Hepatocyte (in vitro differentiated cells): ENCODE measurements around the gene MSMB. TPM values are rescaled to one million over a fixed set of nuclear protein-coding genes. Genes with fewer than 3 reads are reported as not detected.
"Not testable (repeated sequence)": the region's sequence is repeated elsewhere in the genome, so short reads cannot be mapped to it uniquely, and the experiment has no call there.

ENCODE experiments used
- DNase-seq: peaks from one replicate; pipeline ENCODE4 v3.0.0-alpha.2; 2016; ENCODE audit warnings: low spot score
- H2AFZ ChIP-seq: fragments of 200-600 bp; sonication (generic); 2 replicates; pipeline ENCODE4 v1.6.0; 2016; ENCODE audit warnings: antibody characterized with exemption, mild to moderate bottlenecking
- H3K27ac ChIP-seq: fragments of 200-600 bp; sonication (generic); 2 replicates; pipeline ENCODE4 v1.5.1; 2016; ENCODE audit warnings: mild to moderate bottlenecking
- H3K27me3 ChIP-seq: fragments of 200-600 bp; sonication (generic); 2 replicates; pipeline ENCODE4 v1.6.1; 2016
- H3K36me3 ChIP-seq: fragments of 200-600 bp; sonication (generic); replicated peaks from 2 replicates; pipeline ENCODE4 v1.5.1; 2016; ENCODE audit warnings: low read depth; ENCODE audit not compliant: insufficient read depth
- H3K4me1 ChIP-seq: fragments of 200-600 bp; sonication (generic); 2 replicates; pipeline ENCODE4 v1.5.1; 2016; ENCODE audit warnings: mild to moderate bottlenecking, moderate library complexity; ENCODE audit not compliant: insufficient read depth
- H3K4me2 ChIP-seq: fragments of 200-600 bp; sonication (generic); 2 replicates; pipeline ENCODE4 v1.6.0; 2016
- H3K4me3 ChIP-seq: fragments of 200-600 bp; sonication (generic); 2 replicates; pipeline ENCODE4 v1.5.1; 2016; ENCODE audit warnings: mild to moderate bottlenecking
- H3K79me2 ChIP-seq: fragments of 200-600 bp; sonication (generic); 2 replicates; pipeline ENCODE4 v1.6.0; 2017; ENCODE audit warnings: mild to moderate bottlenecking
- H3K9me2 ChIP-seq: fragments of 200-600 bp; sonication (generic); replicated peaks from 2 replicates; pipeline ENCODE4 v1.6.0; 2017; ENCODE audit warnings: mild to moderate bottlenecking; ENCODE audit not compliant: insufficient read depth
- H3K9me3 ChIP-seq: fragments of 200-600 bp; sonication (generic); 2 replicates; pipeline ENCODE4 v1.5.1; 2016; ENCODE audit warnings: low read depth, mild to moderate bottlenecking
- H4K20me1 ChIP-seq: fragments of 200-600 bp; sonication (generic); 2 replicates; pipeline ENCODE4 v1.6.0; 2016; ENCODE audit warnings: mild to moderate bottlenecking; ENCODE audit not compliant: insufficient read depth, poor library complexity, severe bottlenecking
- CTCF ChIP-seq: fragments of 200-600 bp; sonication (generic); IDR thresholded peaks from 2 replicates; pipeline ENCODE4 v1.5.1; 2016; ENCODE audit warnings: antibody characterized with exemption, mild to moderate bottlenecking; ENCODE audit not compliant: poor library complexity
- EZH2 ChIP-seq: fragments of 200-600 bp; sonication (generic); IDR thresholded peaks from 2 replicates; pipeline ENCODE4 v1.6.1; 2016; ENCODE audit warnings: antibody characterized with exemption, mild to moderate bottlenecking, borderline replicate concordance
- EZH2phosphoT487 ChIP-seq: fragments of 200-600 bp; sonication (generic); IDR thresholded peaks from one replicate; pipeline ENCODE4 v1.6.1; 2018; ENCODE audit warnings: antibody characterized with exemption, mild to moderate bottlenecking, low read depth, moderate library complexity; ENCODE audit not compliant: unreplicated experiment, severe bottlenecking
- WGBS: methylation state at CpG from one replicate; pipeline ENCODE4 v1.1.6; 2016; ENCODE audit warnings: low lambda C conversion rate; ENCODE audit errors: missing lambda C conversion rate; 5-methylcytosine and 5-hydroxymethylcytosine counted together
- polyA plus RNA-seq: library from polyadenylated mRNA; unstranded; fragments of >200 nt; fragmentation: Nextera tagmentation; extraction: Ambion mirVana; gene quantifications from 2 replicates; pipeline ENCODE4 v1.2.1, GENCODE V29; 2016
- total RNA-seq: library from RNA; depleted of rRNA; stranded (reverse); fragments of >200 nt; gene quantifications from 2 replicates; pipeline ENCODE4 v1.2.3, GENCODE V29; 2014

Gene MSMB
- 2.2 and 2.7 TPM in 2 replicates for total RNA-seq
- polyA plus RNA-seq, result 10.0 and 11.0 TPM in 2 replicates

- 81% methylated on average over 7 of the region's 7 CpGs for WGBS
- no peak within 1 kb of the TSS for H3K4me3 ChIP-seq
- no peak for TF ChIP-seq CTCF
- no peak for TF ChIP-seq EZH2
- no peak for TF ChIP-seq EZH2phosphoT487
These were observed at the start of gene MSMB for GRCh38 chr10:46046261-46046660. Gene MSMB (minus strand): TSS chr10:46046269. CDS start chr10:46046237, 32 bp downstream.

GRCh38 chr10:46094931-46095750 is 49.1 kb upstream of the MSMB start:
- Histone ChIP-seq H4K20me1 (no peaks in the 10 kb centered on the region), H3K79me2 (no peaks in the 10 kb centered on the region), H3K9me2 (no peaks in the 10 kb centered on the region), H3K36me3 (no peaks in the 10 kb centered on the region), H2AFZ (no peak overlapping the region), H3K9me3 (no peaks in the 10 kb centered on the region), H3K4me2 (no peak overlapping the region), H3K4me3 (no peak overlapping the region), H3K27ac (no peak overlapping the region), H3K27me3 (no peaks in the 10 kb centered on the region), H3K4me1 (no peaks in the 10 kb centered on the region)
- DNase-seq, result no peak
- no peak for TF ChIP-seq EZH2phosphoT487
- no peak for TF ChIP-seq CTCF
- TF ChIP-seq EZH2, result no peak
- WGBS, result 66% methylated on average over 15 of the region's 15 CpGs

More at GRCh38 chr10:46046261-46046660, at the start of gene MSMB:
- H3K27ac ChIP-seq, result no peak within 1 kb of the TSS
- DNase-seq, result no peak
- no peaks in the 10 kb centered on the region for H3K27me3 ChIP-seq
- H3K9me2 ChIP-seq, result no peaks in the 10 kb centered on the region
- H2AFZ ChIP-seq, result no peak within 1 kb of the TSS
- H3K4me2 ChIP-seq, result no peak within 1 kb of the TSS
- H3K9me3 ChIP-seq, result no peaks in the 10 kb centered on the region
- no peaks in the 10 kb centered on the region for H3K79me2 ChIP-seq
- no peaks in the 10 kb centered on the region for H4K20me1 ChIP-seq
- H3K4me1 ChIP-seq, result no peaks in the 10 kb centered on the region
- no peaks in the 10 kb centered on the region for H3K36me3 ChIP-seq

- H3K4me3 ChIP-seq, result no peak overlapping the region
- H3K79me2 ChIP-seq, result no peaks in the 10 kb centered on the region
- no peaks in the 10 kb centered on the region for H3K4me1 ChIP-seq
- H4K20me1 ChIP-seq, result no peaks in the 10 kb centered on the region
- no peaks in the 10 kb centered on the region for H3K27me3 ChIP-seq
- H3K36me3 ChIP-seq, result no peaks in the 10 kb centered on the region
- no peak for TF ChIP-seq CTCF
- no peak for TF ChIP-seq EZH2phosphoT487
- no peak for TF ChIP-seq EZH2
- no peak overlapping the region for H3K4me2 ChIP-seq
- H3K9me2 ChIP-seq, result no peaks in the 10 kb centered on the region
- DNase-seq, result no peak
- WGBS, result 91% methylated on average over 6 of the region's 6 CpGs
- no peaks in the 10 kb centered on the region for H3K9me3 ChIP-seq
- no peak overlapping the region for H2AFZ ChIP-seq
- no peak overlapping the region for H3K27ac ChIP-seq
These were observed 48.1 kb upstream of the MSMB start for GRCh38 chr10:46094197-46094500.

GRCh38 chr10:46093316-46094196 is 47.5 kb upstream of the MSMB start:
- H2AFZ ChIP-seq, H4K20me1 ChIP-seq, H3K4me2 ChIP-seq, H3K79me2 ChIP-seq, H3K9me2 ChIP-seq, H3K9me3 ChIP-seq, H3K4me1 ChIP-seq, DNase-seq, H3K36me3 ChIP-seq, H3K27me3 ChIP-seq, H3K4me3 ChIP-seq, H3K27ac ChIP-seq: not testable (repeated sequence)
- WGBS, result 93% methylated on average over 9 of the region's 9 CpGs
